Mammary epithelial cell (primary cell): ENCODE results near the gene MFSD6.

Source experiments
- CTCF ChIP-seq, 2 donors: IDR thresholded peaks in 1 of 2; conservative IDR thresholded peaks in 1 of 2; 2 replicates each; pipeline ENCODE4 v1.5.1; 2011 to 2012; ENCODE audit warnings: inconsistent platforms in 2 of 2, low read length in 2 of 2, mild to moderate bottlenecking in 2 of 2, control low read depth in 1 of 2, low read depth in 1 of 2; ENCODE audit not compliant: insufficient read depth in 1 of 2; ENCODE audit errors: extremely low read depth in 1 of 2
- EZH2 ChIP-seq: IDR thresholded peaks from 2 replicates; pipeline ENCODE4 v1.6.1; 2012; ENCODE audit warnings: low read length, inconsistent platforms, borderline replicate concordance

- no peak for TF ChIP-seq CTCF (conservative IDR thresholded peaks at IDR 0.05 in 1 of 2, IDR thresholded peaks at IDR 0.05 in 1 of 2; ENCODE audit: extremely low read depth in 1 of 2, insufficient read depth in 1 of 2, low read depth in 1 of 2, low read length in 2 of 2)
- no peak for TF ChIP-seq EZH2
These were observed 127.4 kb downstream of the MFSD6 start for GRCh38 chr2:190535586-190535985.
